Measurements from ENCODE around the gene NT5C1B.

NT5C1B gene

GRCh38 chr2:18599509-18600254 lies 10.3 kb upstream of the NT5C1B start:
- DNase-seq (ENCODE audit: low read depth in 2 of 2): no peak

- DNase-seq (ENCODE audit: low read depth in 2 of 2): no peak
Measured at GRCh38 chr2:18598848-18599484, 9.6 kb upstream of the NT5C1B start.

GRCh38 chr2:18597618-18598017 lies 8.2 kb upstream of the NT5C1B start:
- no peak for DNase-seq (ENCODE audit: low read depth in 2 of 2)

GRCh38 chr2:18596993-18597392 lies 7.6 kb upstream of the NT5C1B start:
- DNase-seq (ENCODE audit: low read depth in 2 of 2): no peak

- no peak for DNase-seq (ENCODE audit: low read depth in 2 of 2)
Measured at GRCh38 chr2:18593496-18593895, 4.1 kb upstream of the NT5C1B start.

- no peak for DNase-seq (ENCODE audit: low read depth in 2 of 2)
Measured at GRCh38 chr2:18592372-18592771, 3.0 kb upstream of the NT5C1B start.

- no peak for DNase-seq (ENCODE audit: low read depth in 2 of 2)
Measured at GRCh38 chr2:18588802-18589201, 567 bp downstream of the NT5C1B start.

GRCh38 chr2:18588049-18588448 lies 1.3 kb downstream of the NT5C1B start:
- no peak for DNase-seq (ENCODE audit: low read depth in 2 of 2)

- no peak for DNase-seq (ENCODE audit: low read depth in 2 of 2)
Measured at GRCh38 chr2:18585526-18585925, 3.8 kb downstream of the NT5C1B start.

GRCh38 chr2:18584608-18584954 lies 4.8 kb downstream of the NT5C1B start:
- no peak for DNase-seq (ENCODE audit: low read depth in 2 of 2)

GRCh38 chr2:18583905-18584607 lies 5.3 kb downstream of the NT5C1B start:
- DNase-seq (ENCODE audit: low read depth in 2 of 2): no peak

GRCh38 chr2:18580606-18581005 lies 8.8 kb downstream of the NT5C1B start:
- no peak for DNase-seq (ENCODE audit: low read depth in 2 of 2)

GRCh38 chr2:18578033-18578432 lies 11.3 kb downstream of the NT5C1B start:
- DNase-seq (ENCODE audit: low read depth in 2 of 2): no peak

GRCh38 chr2:18566145-18566769 lies 23.1 kb downstream of the NT5C1B start:
- no peak for DNase-seq (ENCODE audit: low read depth in 2 of 2)

- DNase-seq (ENCODE audit: low read depth in 2 of 2): no peak
Measured at GRCh38 chr2:18560797-18561085, 28.6 kb downstream of the NT5C1B start.

GRCh38 chr2:18560031-18560796 lies 29.2 kb downstream of the NT5C1B start, which contains the start of gene RDH14:
RDH14 (minus strand) TSS chr2:18560653; CDS start chr2:18560572, 81 bp downstream.
- DNase-seq (ENCODE audit: low read depth in 2 of 2): peak; percentile 84 to 87

- no peak for DNase-seq (ENCODE audit: low read depth in 2 of 2)
Measured at GRCh38 chr2:18559531-18560030, 29.8 kb downstream of the NT5C1B start.

- DNase-seq (ENCODE audit: low read depth in 2 of 2): no peak
Measured at GRCh38 chr2:18558458-18558857, 30.9 kb downstream of the NT5C1B start.

- DNase-seq (ENCODE audit: low read depth in 2 of 2): no peak
Measured at GRCh38 chr2:18557121-18557520, 32.2 kb downstream of the NT5C1B start.

GRCh38 chr2:18552351-18553077 lies 36.9 kb downstream of the NT5C1B start:
- no peak for DNase-seq (ENCODE audit: low read depth in 2 of 2)

GRCh38 chr2:18551623-18552022 lies 37.7 kb downstream of the NT5C1B start:
- DNase-seq (ENCODE audit: low read depth in 2 of 2): no peak
